Measurements from ENCODE around the gene CARS2. TPM values are rescaled to one million over a fixed set of nuclear protein-coding genes. Genes with fewer than 3 reads are reported as not detected.

Gene CARS2
- total and polyA plus RNA-seq, 2 of the 8 experiments (the other 6 are each of a cell fraction or from before 2014, with no cell fraction given) = 47.7 to 55.9 TPM

DNA sequence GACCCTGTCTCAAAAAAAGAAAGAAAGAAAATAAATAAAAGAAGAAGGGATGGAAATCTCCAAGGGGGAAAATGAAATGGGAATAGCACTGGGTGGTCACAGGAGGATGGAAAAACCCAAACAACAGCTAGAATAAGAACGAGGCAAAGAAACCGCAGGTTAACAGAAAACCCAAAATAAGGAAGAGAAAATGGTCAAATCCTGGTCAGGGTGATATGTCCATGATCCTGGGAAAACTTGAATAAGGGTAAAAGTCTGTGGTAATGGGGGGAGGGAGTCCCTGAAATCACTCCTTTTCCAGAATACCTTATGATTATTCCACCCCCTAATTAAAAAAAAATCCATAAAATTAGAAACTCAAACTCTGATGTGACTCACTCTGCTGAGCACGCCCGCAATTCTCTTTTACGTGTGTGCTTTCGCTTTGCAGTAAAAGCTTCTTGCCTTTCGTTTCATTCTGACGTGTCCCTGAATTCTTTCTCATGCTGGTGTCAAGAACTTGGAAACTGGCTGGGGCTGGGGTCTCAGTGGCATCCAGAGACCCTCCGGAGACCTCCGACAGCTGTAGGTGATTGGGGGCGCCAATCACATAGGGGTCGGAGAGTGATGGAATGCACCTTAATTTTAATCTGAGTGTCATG is 94.8 kb downstream of the CARS2 start:
- Histone ChIP-seq H4K91ac (replicated peaks; ENCODE audit: insufficient read length, low read length) (peak overlapping the region; percentile 66), H3K36me3 (ENCODE audit: control insufficient read depth in 2 of 4, insufficient read depth in 4 of 4, low read length in 3 of 4) (no peaks in the 10 kb centered on the region), H2BK20ac (ENCODE audit: low read length) (no peak overlapping the region), H3K4ac (replicated peaks; ENCODE audit: insufficient read length, low read depth, low read length) (no peak overlapping the region), H4K20me1 (replicated peaks in 1 of 2; ENCODE audit: control insufficient read depth in 1 of 2, insufficient read depth in 2 of 2, low read length in 2 of 2) (no peaks in the 10 kb centered on the region), H2BK15ac (ENCODE audit: low read length) (no peak overlapping the region), H3K18ac (ENCODE audit: extremely low read depth, low read length) (no peak overlapping the region), H3K27me3 (replicated peaks in 1 of 4; ENCODE audit: control insufficient read depth in 3 of 4, extremely low read depth in 1 of 4, insufficient read depth in 3 of 4, low read length in 3 of 4) (peaks cover 0 to 2% (median 0%) of the 10 kb centered on the region in 4 experiments; a peak in 2 of 7 replicates), H3K23me2 (ENCODE audit: low read depth, low read length) (peaks cover 3% of the 10 kb centered on the region), H2BK120ac (replicated peaks; ENCODE audit: low read depth, low read length) (no peak overlapping the region), H2AFZ (ENCODE audit: low read length) (no peak overlapping the region), H3K4me1 (replicated peaks in 1 of 4; ENCODE audit: control insufficient read depth in 3 of 4, insufficient read depth in 4 of 4, low read length in 3 of 4) (peaks cover 0 to 6% (median 4%) of the 10 kb centered on the region in 4 experiments; a peak in 5 of 7 replicates), H3K4me2 (ENCODE audit: insufficient read depth in 1 of 2, low read depth in 2 of 2, low read length in 2 of 2) (no peak overlapping the region), H3K14ac (ENCODE audit: insufficient read length) (no peak overlapping the region), H4K5ac (ENCODE audit: insufficient read length, low read depth, low read length) (no peak overlapping the region), H3K79me2 (ENCODE audit: control insufficient read depth in 1 of 2, insufficient read depth in 2 of 2, low read length in 2 of 2) (peaks cover 0 to 3% of the 10 kb centered on the region in 2 experiments; a peak in 2 of 4 replicates), H3K23ac (ENCODE audit: insufficient read length) (no peak overlapping the region), H4K8ac (ENCODE audit: extremely low read depth, insufficient read depth, low read length) (peak overlapping the region; percentile 35; the same call in 1 of the 2 replicates), H3K9me3 (ENCODE audit: insufficient read depth in 2 of 2, low read depth in 1 of 2, low read length in 1 of 2) (no peaks in the 10 kb centered on the region), H3K9ac (replicated peaks in 1 of 4; ENCODE audit: extremely low read depth in 1 of 4, low read depth in 3 of 4, low read length in 3 of 4) (no peak overlapping the region), H3K79me1 (ENCODE audit: low read depth, low read length) (peaks cover under 1% of the 10 kb centered on the region; the same call in 1 of the 2 replicates), H2BK12ac (ENCODE audit: low read depth, low read length) (no peak overlapping the region), H2BK5ac (ENCODE audit: low read depth, low read length) (no peak overlapping the region), H2AK5ac (ENCODE audit: low read depth, low read length) (no peak overlapping the region), H3K27ac (ENCODE audit: low read depth, low read length) (no peak overlapping the region), H3K4me3 (ENCODE audit: extremely low read depth in 1 of 4, insufficient read depth in 2 of 4, low read depth in 3 of 4, low read length in 4 of 4) (no peak overlapping the region), H3K56ac (replicated peaks; ENCODE audit: insufficient read length, low read depth, low read length) (no peak overlapping the region)
- POLR2A ChIA-PET (ENCODE audit: partially characterized antibody) = interaction anchor here (0.6 kb wide), 1 partner anchor 313 kb away, joined by 5 read pairs; no protein-coding TSS in a partner anchor
- FAIRE-seq (no peak), DNase-seq (ENCODE audit: low read depth in 1 of 2, low spot score in 2 of 2) (no peak)
- CTCF ChIA-PET (ENCODE audit: partially characterized antibody) = interaction anchor here (0.7 to 2.7 kb wide), 4 partner anchors 15 to 257 kb away, joined by 3 to 11 read pairs (median 4); no protein-coding TSS in a partner anchor
- 92% methylated on average over 12 of the region's 12 CpGs; no CpG with 5 or more reads in 1 of the 2 experiments for WGBS, 2 experiments (ENCODE audit: extremely low coverage in 1 of 2, insufficient coverage in 1 of 2, insufficient read length in 1 of 2, insufficient replicate concordance in 2 of 2, low coverage in 1 of 2, low lambda C conversion rate in 2 of 2, missing lambda C conversion rate in 1 of 2)
- no peak for TF ChIP-seq KDM1A (IDR thresholded peaks at IDR 0.05; ENCODE audit: borderline replicate concordance, low read length)
- TF ChIP-seq CTBP2 (IDR thresholded peaks at IDR 0.05; ENCODE audit: borderline replicate concordance, insufficient read depth, insufficient read length, low read length) = no peak
- TF ChIP-seq GTF2F1 (IDR thresholded peaks at IDR 0.05; ENCODE audit: borderline replicate concordance, low read depth, low read length) = no peak
- TF ChIP-seq BRCA1 (IDR thresholded peaks at IDR 0.05; ENCODE audit: low read depth, low read length) = no peak
- no peak for TF ChIP-seq YY1 (IDR thresholded peaks at IDR 0.05; ENCODE audit: low read depth, low read length)
- TF ChIP-seq SIRT6 (IDR thresholded peaks at IDR 0.05; ENCODE audit: low read length) = no peak
- no peak for TF ChIP-seq SIN3A (conservative IDR thresholded peaks at IDR 0.05 in 1 of 2, IDR thresholded peaks at IDR 0.05 in 1 of 2; ENCODE audit: low read depth in 1 of 2, low read length in 2 of 2)
- TF ChIP-seq GABPA (IDR thresholded peaks at IDR 0.05; ENCODE audit: borderline replicate concordance, insufficient read depth, low read length) = no peak
- TF ChIP-seq USF2 (IDR thresholded peaks at IDR 0.05; ENCODE audit: low read length) = no peak
- TF ChIP-seq CHD1 (IDR thresholded peaks at IDR 0.05; ENCODE audit: low read depth, low read length) = no peak
- TF ChIP-seq SIX5 (IDR thresholded peaks at IDR 0.05; ENCODE audit: low read depth, low read length) = no peak

Data from H1 (cell line).